Renal cortical epithelial cell (primary cell): ENCODE measurements around the gene SNCB. TPM values are rescaled to one million over a fixed set of nuclear protein-coding genes. Genes with fewer than 3 reads are reported as not detected.
A peak's percentile ranks its signal among the peaks of the same experiment; 100 is the strongest.

Experiments used
- DNase-seq: peaks from one replicate; pipeline ENCODE4 v3.0.0-alpha.2; 2011; ENCODE audit warnings: low read depth
- total RNA-seq: library from RNA; depleted of rRNA; stranded (reverse); fragments of >200 nt; gene quantifications from 2 replicates; pipeline ENCODE4 v1.2.3, GENCODE V29; 2014

The SNCB gene
- total RNA-seq, 1 donor from 2014 or later, result not detected

DNA sequence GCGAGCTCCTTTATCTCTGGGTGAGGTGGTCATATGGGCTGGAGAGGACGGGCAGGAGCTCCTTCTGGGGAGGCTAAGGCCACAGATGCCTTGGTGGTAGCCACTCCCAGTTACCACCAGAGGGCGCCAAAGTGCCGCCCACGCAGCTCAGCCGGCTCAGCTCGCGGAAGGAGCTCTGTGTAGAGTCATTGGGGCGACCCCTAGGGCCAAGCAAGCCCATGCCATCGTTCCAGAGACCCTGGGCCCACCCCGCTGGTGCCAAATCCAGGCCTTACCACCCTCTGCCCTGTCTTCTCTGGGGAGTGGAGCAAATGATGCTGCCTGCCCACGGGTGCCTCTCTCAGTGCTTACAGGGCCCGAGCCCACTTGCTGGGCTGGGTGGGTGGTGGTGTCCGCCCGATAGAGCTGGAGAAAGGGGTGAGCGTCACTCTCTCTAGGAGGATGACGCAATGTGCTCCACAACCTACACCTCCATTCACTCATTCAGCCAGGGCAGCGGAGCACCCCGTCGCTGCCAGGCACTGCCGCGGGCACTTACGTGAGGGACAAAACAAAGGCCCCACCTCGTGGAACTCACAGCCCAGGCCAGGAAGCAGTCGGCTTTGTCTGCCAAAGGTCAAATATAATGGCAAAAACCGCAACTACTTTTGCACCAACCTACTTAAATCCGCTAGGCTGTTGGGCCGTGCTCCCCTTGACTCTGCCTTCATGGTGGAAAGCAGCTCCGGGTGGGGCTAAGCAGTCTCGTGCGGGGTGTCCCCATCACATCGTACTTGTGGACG is 30.7 kb upstream of the SNCB start:
- peak; percentile 33 for DNase-seq

GRCh38 chr5:176660530-176660859 is 30.2 kb upstream of the SNCB start:
- no peak for DNase-seq

DNA sequence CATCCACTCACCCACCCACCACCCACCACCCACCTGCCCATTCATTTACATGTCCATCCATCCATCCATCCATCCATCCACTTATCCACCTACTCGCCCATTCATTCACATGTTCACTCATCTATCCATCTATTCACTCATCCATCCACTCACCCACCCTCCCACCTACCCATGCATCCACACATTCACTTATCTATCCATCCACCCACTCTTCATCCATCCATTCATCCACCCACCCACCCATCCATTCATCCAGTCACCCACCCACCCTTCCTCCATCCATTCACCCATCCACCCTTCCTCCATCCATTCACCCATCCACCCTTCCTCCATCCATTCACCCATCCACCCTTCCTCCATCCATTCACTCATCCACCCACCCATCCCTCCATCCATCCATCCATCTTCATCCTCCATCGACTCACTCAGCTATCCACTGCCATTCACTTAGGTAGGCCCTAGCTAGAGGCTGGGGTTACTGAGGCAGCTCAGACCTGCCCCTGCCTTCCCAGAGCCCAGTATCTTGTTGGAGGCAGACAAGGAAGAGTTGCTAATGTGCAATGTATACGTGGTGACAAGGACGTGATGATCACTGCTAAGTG is 29.6 kb upstream of the SNCB start:
- DNase-seq, result no peak

GRCh38 chr5:176659512-176659839 is 29.1 kb upstream of the SNCB start:
- no peak for DNase-seq

DNA sequence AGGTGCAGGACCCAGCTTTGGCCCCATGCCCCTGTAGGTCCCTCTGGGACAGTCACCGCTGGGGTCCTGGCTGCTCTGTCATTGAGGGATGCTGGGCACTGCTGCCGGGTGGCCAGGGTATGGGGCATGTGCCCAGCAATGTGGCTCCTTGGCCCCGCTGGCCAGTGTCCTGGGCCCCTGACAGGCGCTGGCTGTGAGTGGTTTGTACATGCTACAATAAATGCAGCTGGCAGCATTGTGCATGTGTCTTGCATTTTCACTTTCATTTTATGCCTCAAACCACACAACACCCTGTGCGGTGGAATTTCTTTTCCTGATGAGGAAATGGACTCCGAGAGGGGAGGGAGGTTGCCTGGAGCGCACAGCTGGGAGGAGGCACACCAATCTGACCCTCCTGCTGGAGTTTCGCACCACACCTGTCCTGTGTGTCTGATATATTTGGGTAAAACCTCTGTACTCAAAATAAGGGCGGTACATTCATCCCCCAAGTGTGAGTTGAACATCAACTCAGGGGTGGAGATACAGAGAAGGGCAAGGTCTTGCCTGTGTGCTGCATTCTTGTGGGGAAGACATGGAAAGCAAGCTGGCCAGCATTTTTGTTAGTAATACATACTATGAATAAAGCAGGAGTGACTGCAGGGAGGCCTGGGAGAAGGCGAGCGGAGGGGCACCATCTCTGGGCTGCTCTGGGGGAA is 28.6 kb upstream of the SNCB start:
- DNase-seq, result peak; percentile 66

DNA sequence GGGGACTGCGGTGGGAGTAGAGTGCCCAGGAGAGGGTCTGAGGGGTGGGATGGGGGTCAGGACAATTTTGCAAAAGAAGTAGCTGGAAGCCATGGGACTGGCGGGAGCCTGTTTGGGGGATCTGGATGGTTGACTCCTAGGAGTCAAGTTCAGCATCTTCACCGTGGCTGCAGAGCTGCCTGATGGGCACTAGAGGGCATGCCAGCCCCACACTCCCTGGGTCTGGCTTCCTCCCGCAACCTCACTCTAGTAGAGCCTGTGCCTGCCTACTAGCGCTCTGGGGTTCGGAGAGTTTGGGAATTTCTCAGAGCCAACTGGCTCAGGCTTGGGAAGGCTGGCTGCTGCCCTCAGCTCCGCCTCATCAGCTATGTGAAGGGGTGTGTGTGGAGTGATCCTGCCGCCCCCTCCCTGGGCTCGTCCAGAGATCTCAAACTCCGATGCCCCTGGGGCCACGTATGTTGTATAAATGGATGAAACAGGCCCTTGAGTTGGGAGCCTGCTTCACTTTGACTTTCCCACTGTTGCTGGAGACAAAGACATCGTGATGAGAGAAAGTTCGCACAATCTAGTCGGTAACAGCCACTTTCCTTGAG is 27.8 kb upstream of the SNCB start:
- DNase-seq, result peak; percentile 35

DNA sequence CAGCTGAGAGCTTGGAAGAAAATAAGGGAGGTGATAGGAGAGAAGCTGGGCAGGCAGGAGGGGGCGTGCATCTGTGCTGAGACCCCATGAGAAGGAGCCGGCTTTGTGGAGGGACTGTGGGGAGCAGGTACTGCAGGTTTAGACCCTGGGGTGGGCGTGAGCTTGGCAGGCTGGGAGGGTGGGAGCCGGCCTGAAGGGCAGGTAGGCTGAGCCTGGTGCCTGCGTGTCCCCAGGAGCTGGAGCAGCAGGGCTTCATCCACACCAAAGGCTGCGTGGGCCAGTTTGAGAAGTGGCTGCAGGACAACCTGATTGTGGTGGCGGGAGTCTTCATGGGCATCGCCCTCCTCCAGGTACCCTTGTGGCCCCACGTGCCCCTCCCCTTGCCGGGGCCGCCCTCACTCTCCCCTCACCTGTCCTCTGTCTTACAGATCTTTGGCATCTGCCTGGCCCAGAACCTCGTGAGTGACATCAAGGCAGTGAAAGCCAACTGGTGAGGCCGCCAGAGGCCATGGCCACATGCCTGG is 26.2 kb upstream of the SNCB start:
- no peak for DNase-seq

DNA sequence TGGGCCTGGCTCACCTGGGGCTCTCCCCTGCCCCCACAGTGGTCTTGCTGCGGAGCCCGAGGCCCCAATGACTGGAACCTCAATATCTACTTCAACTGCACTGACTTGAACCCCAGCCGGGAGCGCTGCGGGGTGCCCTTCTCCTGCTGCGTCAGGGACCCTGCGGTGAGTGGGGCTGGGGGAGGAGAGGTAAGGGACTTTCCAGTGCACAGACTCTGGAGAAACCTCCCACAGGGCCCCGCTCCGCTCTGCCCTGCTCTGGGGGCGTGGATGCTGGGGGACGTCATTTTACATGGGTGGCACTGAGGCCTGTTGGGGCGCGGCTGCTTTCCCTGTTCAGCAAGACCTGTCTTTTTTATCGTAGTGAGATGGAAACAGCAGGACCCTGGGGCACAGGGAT is 24.5 kb upstream of the SNCB start:
- no peak for DNase-seq

GRCh38 chr5:176653401-176654385 is 23.4 kb upstream of the SNCB start:
- peak; percentile 47 for DNase-seq

DNA sequence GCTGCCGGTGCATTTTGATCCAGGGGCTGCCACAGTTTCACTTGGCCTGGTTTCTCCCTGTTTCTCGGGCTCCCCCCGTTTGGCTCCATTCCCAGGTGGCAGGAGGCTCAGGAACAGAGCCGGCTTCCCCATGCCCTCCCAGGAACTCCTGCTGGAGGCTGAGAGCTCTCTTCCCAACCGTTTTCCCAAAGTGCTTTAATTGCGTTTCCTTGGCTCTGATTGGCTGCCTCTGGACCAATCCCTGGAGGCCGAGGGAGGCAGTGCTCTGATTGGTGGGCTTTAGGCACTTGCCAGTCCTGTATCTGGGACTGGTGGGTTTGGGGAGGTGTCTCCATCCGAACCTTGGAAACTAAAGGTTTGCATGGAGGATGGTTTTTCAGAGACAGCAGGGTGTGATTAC is 21.8 kb upstream of the SNCB start:
- DNase-seq, result no peak

- no peak for DNase-seq
These were observed 21.2 kb upstream of the SNCB start for GRCh38 chr5:176651472-176651980.

DNA sequence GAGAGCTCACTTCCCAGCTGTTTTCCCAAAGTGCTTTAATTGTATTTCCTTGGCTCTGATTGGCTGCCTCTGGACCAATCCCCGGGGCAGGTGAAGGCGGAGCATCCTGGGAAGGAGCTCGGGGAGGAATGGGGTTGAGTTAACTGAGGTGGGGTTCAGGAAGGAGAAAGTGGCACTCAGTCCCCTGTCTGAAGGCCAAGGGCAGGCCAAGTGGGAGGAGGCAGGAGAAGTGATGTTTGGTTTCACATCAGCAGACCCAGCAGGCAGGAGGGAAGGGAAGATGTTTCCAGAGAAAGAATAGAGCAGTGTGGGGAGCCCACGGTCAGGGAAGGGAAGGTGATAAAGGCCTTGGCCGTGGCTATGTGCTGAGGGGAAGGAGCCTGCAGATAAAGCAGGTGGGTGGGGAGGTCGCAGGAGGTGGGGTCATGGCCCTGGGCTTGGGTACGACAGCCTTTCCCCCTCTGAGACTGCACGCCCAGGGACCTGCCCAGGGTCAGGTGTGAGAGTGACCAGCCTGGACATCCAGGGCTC is 20.1 kb upstream of the SNCB start:
- DNase-seq, result no peak

GRCh38 chr5:176648474-176649194 is 18.3 kb upstream of the SNCB start:
- DNase-seq, result no peak

- peak; percentile 10 for DNase-seq
These were observed 17.6 kb upstream of the SNCB start for GRCh38 chr5:176647843-176648473.

DNA sequence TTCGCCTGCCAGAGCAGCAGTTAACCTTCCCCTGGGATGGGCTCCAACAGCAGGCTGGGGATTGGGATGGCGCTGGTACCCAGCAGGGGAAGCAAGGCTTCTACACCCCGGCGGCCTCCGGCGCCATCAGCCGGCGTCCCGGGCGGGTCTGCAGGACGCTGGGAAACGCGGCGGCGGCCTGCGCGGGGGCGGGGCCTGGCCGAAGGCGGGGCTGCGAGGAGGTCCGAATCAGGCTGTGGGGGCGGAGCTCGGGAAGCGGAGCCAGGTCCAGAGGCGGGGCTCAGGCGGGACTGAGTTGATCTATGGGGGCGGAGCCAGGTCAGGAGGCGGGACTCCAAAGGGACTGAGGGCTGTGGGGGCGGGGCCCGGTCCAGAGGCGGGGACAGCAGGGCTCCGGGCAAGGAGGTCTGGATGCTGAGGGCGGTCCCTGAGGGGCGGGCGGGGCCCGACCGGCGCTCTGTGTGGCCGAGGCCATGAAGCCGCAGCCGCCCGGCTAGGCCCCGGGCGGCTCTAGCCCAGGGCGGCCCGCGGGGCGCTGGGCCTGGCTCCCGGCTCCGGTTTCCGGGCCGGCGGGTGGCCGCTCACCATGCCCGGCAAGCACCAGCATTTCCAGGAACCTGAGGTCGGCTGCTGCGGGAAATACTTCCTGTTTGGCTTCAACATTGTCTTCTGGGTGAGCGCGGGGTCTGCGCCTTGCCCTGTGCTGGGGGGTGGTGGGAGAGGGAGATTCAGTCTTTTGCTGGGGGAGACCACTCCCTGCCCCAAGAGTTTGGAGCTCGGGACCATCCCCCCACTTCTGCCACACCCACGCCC is 16.9 kb upstream of the SNCB start, which contains the start of gene TSPAN17:
Gene TSPAN17 (plus strand): TSS at position 455 of the 813 bp plus-strand sequence. CDS start 132 bp downstream, at position 587.
- DNase-seq, result peak; percentile 93

DNA sequence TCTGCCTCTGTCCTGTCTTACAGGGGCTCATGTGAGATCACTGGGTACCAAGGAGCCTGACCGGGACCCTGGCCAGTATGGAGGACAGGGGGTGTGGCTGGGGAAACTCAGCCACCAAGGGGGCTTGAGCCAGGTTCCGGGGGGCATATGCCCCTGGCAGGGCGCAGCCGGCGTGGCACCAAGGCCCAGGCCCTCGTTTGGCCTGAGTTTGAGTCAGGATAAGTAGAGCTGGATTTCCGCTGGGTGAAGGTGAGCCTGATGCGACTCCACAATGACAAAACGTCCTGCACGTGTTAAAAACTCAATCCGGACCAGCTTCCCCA is 16.3 kb upstream of the SNCB start:
- DNase-seq, result no peak

- DNase-seq, result no peak
These were observed 15.8 kb upstream of the SNCB start for GRCh38 chr5:176646049-176646706.
